Endothelial cell (in vitro differentiated cells): ENCODE data around the gene ITGB2. TPM values are rescaled to one million over a fixed set of nuclear protein-coding genes. Genes with fewer than 3 reads are reported as not detected.

Experiments used
- DNase-seq: peaks from one replicate; pipeline ENCODE4 v3.0.0; 2021; ENCODE audit warnings: low spot score
- H3K27ac Mint-ChIP-seq: one replicate; pipeline ENCODE4 v1.8.0; 2021; ENCODE audit warnings: mixed read lengths, inconsistent platforms; ENCODE audit not compliant: unreplicated experiment
- H3K27me3 Mint-ChIP-seq: one replicate; pipeline ENCODE4 v1.8.0; 2021; ENCODE audit warnings: mild to moderate bottlenecking, moderate library complexity, mixed read lengths, inconsistent platforms; ENCODE audit not compliant: unreplicated experiment
- H3K36me3 Mint-ChIP-seq: one replicate; pipeline ENCODE4 v1.8.0; 2021; ENCODE audit warnings: mild to moderate bottlenecking, low read depth, mixed read lengths, inconsistent platforms; ENCODE audit not compliant: unreplicated experiment
- H3K4me1 Mint-ChIP-seq: one replicate; pipeline ENCODE4 v1.8.0; 2021; ENCODE audit warnings: mild to moderate bottlenecking, mixed read lengths, inconsistent platforms; ENCODE audit not compliant: unreplicated experiment
- H3K4me3 Mint-ChIP-seq: one replicate; pipeline ENCODE4 v1.8.0; 2021; ENCODE audit warnings: mild to moderate bottlenecking, mixed read lengths, inconsistent platforms; ENCODE audit not compliant: unreplicated experiment
- H3K9me3 Mint-ChIP-seq: one replicate; pipeline ENCODE4 v1.8.0; 2021; ENCODE audit warnings: mixed read lengths, inconsistent platforms; ENCODE audit not compliant: unreplicated experiment
- total RNA-seq: library from RNA; stranded (reverse); fragmentation: NEBNext Ultra II Directional; extraction: Animal tissue kit (Norgen Biotek cat#: 25700); gene quantifications from one replicate; pipeline ENCODE4 v1.2.1, GENCODE V29; 2021; ENCODE audit not compliant: unreplicated experiment
- TF ChIP-seq, protein P1 (sequence below): fragments of 200-600 bp; sonication (generic); IDR thresholded peaks from one replicate; pipeline ENCODE4 v1.5.0; 2021; ENCODE audit warnings: antibody characterized with exemption; ENCODE audit not compliant: unreplicated experiment

Gene ITGB2
- total RNA-seq, 1 donor from 2014 or later: 21.3 TPM

DNA sequence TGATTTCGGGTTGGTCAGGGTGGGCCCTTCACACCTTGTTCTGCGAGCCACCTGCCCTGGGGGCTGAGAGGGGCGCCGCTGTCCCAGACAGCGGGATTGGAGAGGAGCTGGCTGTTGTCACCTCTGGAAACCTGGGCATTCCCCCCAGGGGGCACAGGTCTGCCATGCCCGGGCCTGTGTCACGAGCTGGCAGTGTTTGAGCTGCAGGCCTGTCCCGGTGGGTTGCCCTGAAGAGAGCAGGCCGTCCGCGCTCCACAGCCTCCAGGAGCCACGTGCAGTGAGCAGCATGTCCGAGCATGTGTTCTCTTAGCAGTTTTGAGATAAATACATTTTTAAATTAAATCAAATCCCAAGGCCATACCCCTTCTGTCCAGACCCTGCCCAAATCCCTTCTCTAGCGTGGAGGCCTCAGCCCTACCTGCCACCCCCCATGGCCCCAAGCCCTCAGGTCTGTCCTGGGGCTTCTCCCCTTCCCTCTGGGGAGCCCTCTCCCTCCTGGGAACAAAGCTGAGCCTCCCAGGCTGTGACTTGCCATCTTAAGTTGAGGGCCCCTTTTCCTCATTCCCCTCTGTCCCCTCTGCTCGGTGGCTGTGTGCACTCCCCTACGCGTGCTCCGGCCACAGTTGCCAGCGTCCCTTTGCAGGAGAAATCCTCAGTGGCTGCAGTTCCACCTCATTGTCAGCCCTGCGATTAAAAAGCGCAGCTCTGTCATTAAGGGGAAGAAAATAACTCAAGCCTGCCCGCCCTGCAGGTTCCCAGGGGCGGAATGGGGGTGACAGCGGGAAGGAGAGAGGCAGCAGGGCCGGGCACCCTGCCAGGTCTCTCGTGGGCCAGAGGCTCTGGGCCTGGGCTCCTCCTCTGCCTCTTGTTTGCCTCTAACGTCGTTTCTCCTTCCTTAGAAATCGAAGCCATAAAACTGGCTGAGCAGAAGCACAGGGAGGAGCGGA lies 45.7 kb upstream of the ITGB2 start:
- H3K27me3 Mint-ChIP-seq: peaks cover 8% of the 10 kb centered on the region
- H3K36me3 Mint-ChIP-seq: no peaks in the 10 kb centered on the region
- peaks cover 12% of the 10 kb centered on the region for H3K4me1 Mint-ChIP-seq
- no peak for DNase-seq
- no peak overlapping the region for H3K27ac Mint-ChIP-seq
- TF ChIP-seq, protein P1, sequence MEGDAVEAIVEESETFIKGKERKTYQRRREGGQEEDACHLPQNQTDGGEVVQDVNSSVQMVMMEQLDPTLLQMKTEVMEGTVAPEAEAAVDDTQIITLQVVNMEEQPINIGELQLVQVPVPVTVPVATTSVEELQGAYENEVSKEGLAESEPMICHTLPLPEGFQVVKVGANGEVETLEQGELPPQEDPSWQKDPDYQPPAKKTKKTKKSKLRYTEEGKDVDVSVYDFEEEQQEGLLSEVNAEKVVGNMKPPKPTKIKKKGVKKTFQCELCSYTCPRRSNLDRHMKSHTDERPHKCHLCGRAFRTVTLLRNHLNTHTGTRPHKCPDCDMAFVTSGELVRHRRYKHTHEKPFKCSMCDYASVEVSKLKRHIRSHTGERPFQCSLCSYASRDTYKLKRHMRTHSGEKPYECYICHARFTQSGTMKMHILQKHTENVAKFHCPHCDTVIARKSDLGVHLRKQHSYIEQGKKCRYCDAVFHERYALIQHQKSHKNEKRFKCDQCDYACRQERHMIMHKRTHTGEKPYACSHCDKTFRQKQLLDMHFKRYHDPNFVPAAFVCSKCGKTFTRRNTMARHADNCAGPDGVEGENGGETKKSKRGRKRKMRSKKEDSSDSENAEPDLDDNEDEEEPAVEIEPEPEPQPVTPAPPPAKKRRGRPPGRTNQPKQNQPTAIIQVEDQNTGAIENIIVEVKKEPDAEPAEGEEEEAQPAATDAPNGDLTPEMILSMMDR: no peak
- H3K9me3 Mint-ChIP-seq: no peaks in the 10 kb centered on the region
- H3K4me3 Mint-ChIP-seq: no peak overlapping the region

DNA sequence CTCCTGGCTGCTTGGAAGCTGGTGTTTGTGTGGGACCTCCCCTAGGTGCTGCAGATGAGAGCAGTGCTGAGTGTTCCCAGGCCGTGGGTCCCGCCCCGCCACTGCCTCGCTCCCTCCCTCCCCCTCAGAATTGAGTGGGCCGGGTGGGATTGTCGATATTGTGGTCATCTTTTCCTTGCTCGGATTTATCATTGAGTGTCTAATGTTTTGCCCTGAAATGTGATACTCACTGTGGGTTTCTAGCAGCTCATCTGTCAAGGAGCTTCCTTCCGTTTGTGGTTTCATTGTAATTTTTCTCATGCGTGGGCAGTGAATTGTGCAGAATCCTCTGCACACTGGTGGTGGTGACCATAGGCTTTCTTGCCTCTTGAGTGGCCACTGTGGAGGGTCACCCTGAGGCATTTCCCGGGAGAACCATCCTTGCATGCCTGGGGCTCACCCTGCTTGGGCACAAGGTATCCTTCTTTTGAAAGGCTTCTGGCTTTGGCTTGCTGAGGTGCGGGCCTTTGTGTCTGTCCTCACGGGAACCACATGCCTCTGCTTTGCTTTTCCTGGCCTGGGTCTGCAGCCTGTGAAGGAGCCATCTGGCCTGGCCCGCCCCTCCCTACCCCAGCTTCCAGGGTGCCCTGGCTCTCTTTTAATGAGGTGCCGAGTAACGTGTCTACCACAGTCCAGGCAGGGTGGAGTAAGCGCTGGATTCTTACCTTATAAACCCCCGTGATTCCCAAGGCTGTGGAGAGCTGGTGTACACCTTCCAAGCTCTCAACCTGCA lies 44.7 kb upstream of the ITGB2 start:
- Mint-ChIP-seq H3K36me3 (no peaks in the 10 kb centered on the region), H3K9me3 (no peaks in the 10 kb centered on the region), H3K4me1 (peaks cover 11% of the 10 kb centered on the region), H3K4me3 (peak overlapping the region; percentile 42), H3K27me3 (peaks cover 8% of the 10 kb centered on the region), H3K27ac (no peak overlapping the region)
- TF ChIP-seq, protein P1: no peak
- no peak for DNase-seq

DNA sequence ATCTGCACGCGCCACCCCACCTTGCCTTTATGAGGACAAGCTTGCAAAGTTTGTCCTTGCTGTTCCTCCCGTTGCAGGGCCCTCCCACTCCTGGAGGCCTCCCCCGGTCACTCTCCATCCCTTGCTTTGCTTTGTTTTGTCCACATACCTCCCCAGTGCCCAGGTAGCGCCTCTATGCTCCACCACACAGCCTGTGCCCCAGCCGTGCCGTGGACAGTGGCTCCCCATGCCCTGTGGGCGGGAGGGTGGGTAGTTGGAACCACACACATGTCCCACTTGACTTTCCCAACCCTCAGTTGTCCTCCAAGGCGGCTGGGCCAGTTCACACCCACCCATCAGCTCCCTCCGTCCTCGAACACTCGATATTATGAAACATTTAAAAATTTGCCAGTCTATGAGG lies 43.7 kb upstream of the ITGB2 start:
- no peak overlapping the region for H3K27ac Mint-ChIP-seq
- H3K36me3 Mint-ChIP-seq: no peaks in the 10 kb centered on the region
- TF ChIP-seq, protein P1: no peak
- DNase-seq: no peak
- no peak overlapping the region for H3K4me3 Mint-ChIP-seq
- H3K27me3 Mint-ChIP-seq: peaks cover 2% of the 10 kb centered on the region
- peaks cover under 1% of the 10 kb centered on the region for H3K4me1 Mint-ChIP-seq
- H3K9me3 Mint-ChIP-seq: no peaks in the 10 kb centered on the region

DNA sequence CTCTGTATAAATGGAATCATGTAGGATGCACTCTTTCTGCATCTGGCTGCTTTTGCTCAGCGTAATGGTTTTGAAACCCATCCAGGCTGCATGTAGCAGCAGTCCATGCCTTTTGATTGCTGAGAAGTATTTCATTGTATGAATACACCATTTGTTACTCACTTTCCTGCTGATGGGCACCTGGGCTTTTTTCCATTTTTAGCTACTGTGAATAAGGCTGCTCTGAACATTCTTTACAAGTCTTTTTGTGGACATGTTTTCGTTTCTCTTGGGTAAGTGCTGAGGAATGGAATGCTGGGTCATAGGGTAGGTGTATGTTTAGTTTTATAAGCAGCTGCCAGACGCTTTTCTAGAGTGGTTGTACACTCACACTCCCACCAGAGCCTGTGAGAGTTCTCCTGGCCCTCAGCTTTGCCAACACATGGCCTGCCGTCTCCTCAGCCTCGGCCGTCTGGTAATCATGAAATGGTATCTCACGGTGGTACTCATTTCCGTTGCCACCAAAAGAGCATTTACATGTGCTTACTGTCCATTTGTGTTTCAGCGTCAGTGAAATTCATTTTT lies 41.8 kb upstream of the ITGB2 start:
- Mint-ChIP-seq H3K36me3 (peaks cover 4% of the 10 kb centered on the region), H3K4me1 (no peaks in the 10 kb centered on the region)

More for the DNA sequence above, 41.8 kb upstream of the ITGB2 start:
- Mint-ChIP-seq H3K27ac (no peak overlapping the region), H3K9me3 (no peaks in the 10 kb centered on the region), H3K4me3 (no peak overlapping the region), H3K27me3 (peaks cover 2% of the 10 kb centered on the region)
- no peak for DNase-seq
- TF ChIP-seq, protein P1: no peak
